Prostate gland (tissue), 2 donors: ENCODE measurements around the gene ESYT2.

Experiments
- POLR2A ChIP-seq: fragments of 450-650 bp; IDR thresholded peaks from one replicate; pipeline ENCODE4 v1.6.1; 2016; ENCODE audit warnings: antibody characterized with exemption, mild to moderate bottlenecking
- TF ChIP-seq, protein P1 (sequence below), 4 experiments: fragments of 200-600 bp in 2 of 4; fragments of 450-650 bp in 2 of 4; sonication (generic) in 2 of 4; IDR thresholded peaks; 1 replicate in 3 of 4; 2 replicates in 1 of 4; pipeline ENCODE4 v1.5.1; 2016 to 2019; ENCODE audit warnings: antibody characterized with exemption in 4 of 4, mild to moderate bottlenecking in 2 of 4, moderate library complexity in 2 of 4

GRCh38 chr7:158811461-158811860 is 17.8 kb downstream of the ESYT2 start:
- TF ChIP-seq, protein P1, sequence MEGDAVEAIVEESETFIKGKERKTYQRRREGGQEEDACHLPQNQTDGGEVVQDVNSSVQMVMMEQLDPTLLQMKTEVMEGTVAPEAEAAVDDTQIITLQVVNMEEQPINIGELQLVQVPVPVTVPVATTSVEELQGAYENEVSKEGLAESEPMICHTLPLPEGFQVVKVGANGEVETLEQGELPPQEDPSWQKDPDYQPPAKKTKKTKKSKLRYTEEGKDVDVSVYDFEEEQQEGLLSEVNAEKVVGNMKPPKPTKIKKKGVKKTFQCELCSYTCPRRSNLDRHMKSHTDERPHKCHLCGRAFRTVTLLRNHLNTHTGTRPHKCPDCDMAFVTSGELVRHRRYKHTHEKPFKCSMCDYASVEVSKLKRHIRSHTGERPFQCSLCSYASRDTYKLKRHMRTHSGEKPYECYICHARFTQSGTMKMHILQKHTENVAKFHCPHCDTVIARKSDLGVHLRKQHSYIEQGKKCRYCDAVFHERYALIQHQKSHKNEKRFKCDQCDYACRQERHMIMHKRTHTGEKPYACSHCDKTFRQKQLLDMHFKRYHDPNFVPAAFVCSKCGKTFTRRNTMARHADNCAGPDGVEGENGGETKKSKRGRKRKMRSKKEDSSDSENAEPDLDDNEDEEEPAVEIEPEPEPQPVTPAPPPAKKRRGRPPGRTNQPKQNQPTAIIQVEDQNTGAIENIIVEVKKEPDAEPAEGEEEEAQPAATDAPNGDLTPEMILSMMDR (IDR thresholded peaks at IDR 0.05) = no peak
- no peak for TF ChIP-seq POLR2A
